ENCODE results near the gene TNFRSF25.

The TNFRSF25 gene

GRCh38 chr1:6487804-6488484, 22.0 kb upstream of the TNFRSF25 start:
- DNase-seq (ENCODE audit: low read depth): no peak

GRCh38 chr1:6486433-6487011, 20.5 kb upstream of the TNFRSF25 start:
- DNase-seq (ENCODE audit: low read depth): peak; percentile 80

GRCh38 chr1:6485168-6486101, 19.5 kb upstream of the TNFRSF25 start:
- no peak for DNase-seq (ENCODE audit: low read depth)

- no peak for DNase-seq (ENCODE audit: low read depth)
Measured at GRCh38 chr1:6484826-6485167, 18.8 kb upstream of the TNFRSF25 start.

GRCh38 chr1:6483761-6484117, 17.8 kb upstream of the TNFRSF25 start:
- no peak for DNase-seq (ENCODE audit: low read depth)

- DNase-seq (ENCODE audit: low read depth): no peak
Measured at GRCh38 chr1:6483017-6483760, 17.2 kb upstream of the TNFRSF25 start.

- DNase-seq (ENCODE audit: low read depth): no peak
Measured at GRCh38 chr1:6481820-6482219, 15.8 kb upstream of the TNFRSF25 start.

GRCh38 chr1:6477039-6477820, 11.3 kb upstream of the TNFRSF25 start:
- DNase-seq (ENCODE audit: low read depth): no peak

- no peak for DNase-seq (ENCODE audit: low read depth)
Measured at GRCh38 chr1:6476483-6476882, 10.5 kb upstream of the TNFRSF25 start.

- DNase-seq (ENCODE audit: low read depth): peak; percentile 74
Measured at GRCh38 chr1:6475381-6476133, 9.6 kb upstream of the TNFRSF25 start.

- no peak for DNase-seq (ENCODE audit: low read depth)
Measured at GRCh38 chr1:6474815-6475282, 8.9 kb upstream of the TNFRSF25 start.

GRCh38 chr1:6473974-6474814, 8.2 kb upstream of the TNFRSF25 start:
- DNase-seq (ENCODE audit: low read depth): no peak

- DNase-seq (ENCODE audit: low read depth): no peak
Measured at GRCh38 chr1:6473156-6473555, 7.2 kb upstream of the TNFRSF25 start.

GRCh38 chr1:6472391-6472790, 6.4 kb upstream of the TNFRSF25 start:
- DNase-seq (ENCODE audit: low read depth): no peak

- DNase-seq (ENCODE audit: low read depth): no peak
Measured at GRCh38 chr1:6471970-6472368, 6.0 kb upstream of the TNFRSF25 start.

- no peak for DNase-seq (ENCODE audit: low read depth)
Measured at GRCh38 chr1:6471086-6471969, 5.4 kb upstream of the TNFRSF25 start.

GRCh38 chr1:6470132-6471085, 4.4 kb upstream of the TNFRSF25 start:
- DNase-seq (ENCODE audit: low read depth): no peak
